Mucosa of rectum (tissue), 2 donors: ENCODE results near the gene DMXL2.
"Not testable (repeated sequence)": the region's sequence is repeated elsewhere in the genome, so short reads cannot be mapped to it uniquely, and the experiment has no call there.

Experiments used
- H3K27ac ChIP-seq, 2 donors: one replicate each; pipeline ENCODE4 v1.7.0; 2013; ENCODE audit warnings: inconsistent platforms in 2 of 2, low read depth in 2 of 2, low read length in 2 of 2
- H3K27me3 ChIP-seq, 2 donors: one replicate each; pipeline ENCODE4 v1.7.0; 2013; ENCODE audit warnings: low read length in 2 of 2; ENCODE audit not compliant: control insufficient read depth in 2 of 2, insufficient read depth in 2 of 2
- H3K36me3 ChIP-seq, 2 donors: one replicate each; pipeline ENCODE4 v1.7.0; 2013; ENCODE audit warnings: low read length in 2 of 2; ENCODE audit not compliant: control insufficient read depth in 2 of 2, insufficient read depth in 2 of 2
- H3K4me1 ChIP-seq, 2 donors: one replicate each; pipeline ENCODE4 v1.7.0; 2013; ENCODE audit warnings: low read length in 2 of 2, mild to moderate bottlenecking in 1 of 2; ENCODE audit not compliant: control insufficient read depth in 2 of 2, insufficient read depth in 2 of 2
- H3K4me3 ChIP-seq, 2 donors: one replicate each; pipeline ENCODE4 v1.7.0; 2013; ENCODE audit warnings: low read length in 2 of 2
- H3K9ac ChIP-seq, 2 donors: one replicate each; pipeline ENCODE4 v1.7.0; 2013; ENCODE audit warnings: low read length in 2 of 2, low read depth in 1 of 2, mild to moderate bottlenecking in 1 of 2
- H3K9me3 ChIP-seq, 2 donors: one replicate each; pipeline ENCODE4 v1.7.0; 2013; ENCODE audit warnings: low read length in 2 of 2; ENCODE audit not compliant: control insufficient read depth in 2 of 2
- donor health status: healthy.
- donor health status: Normal muscosa, but diverticular disease.

DMXL2 gene

DNA sequence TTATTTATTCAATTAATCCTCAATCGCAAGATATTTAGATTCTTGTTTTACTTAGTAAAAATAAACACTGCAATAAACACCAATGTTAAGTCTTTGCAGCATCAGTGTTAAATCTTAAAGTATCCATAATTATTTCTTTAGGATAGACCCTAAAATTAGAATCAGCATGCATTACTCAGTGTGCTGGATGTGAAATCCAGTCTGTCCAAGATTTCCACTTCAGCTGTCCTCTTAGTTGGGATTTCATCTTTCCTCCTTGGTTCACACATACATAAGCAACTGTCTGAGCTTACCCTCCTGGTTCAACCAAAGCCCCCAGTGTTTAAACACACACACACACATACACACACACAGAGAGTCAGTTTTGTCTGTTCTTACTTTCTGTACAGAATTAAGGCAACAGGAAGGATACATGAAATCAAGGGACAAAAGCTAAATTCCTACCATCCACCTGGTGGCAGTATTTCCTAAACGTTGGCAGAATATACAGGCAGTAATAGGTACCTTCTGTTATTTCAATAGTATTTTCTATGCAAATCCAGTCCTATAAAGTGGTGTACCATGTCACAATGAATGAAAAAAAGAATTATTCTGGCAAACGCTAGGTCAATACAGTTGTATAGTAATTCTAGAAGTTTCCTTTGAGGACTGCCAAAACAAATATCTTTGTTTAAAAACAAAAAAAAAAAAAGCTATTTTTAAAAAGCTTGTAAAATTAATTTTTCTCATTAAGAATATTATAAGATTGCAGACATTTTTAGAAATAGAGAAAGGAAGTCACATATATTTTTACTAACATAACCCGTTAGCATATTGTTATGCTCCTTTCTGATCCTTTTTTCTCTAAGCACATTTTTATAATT is 27.3 kb upstream of the DMXL2 start:
- peaks cover 2 to 4% of the 10 kb centered on the region in 2 donors for H3K4me1 ChIP-seq
- H3K36me3 ChIP-seq, result no peaks in the 10 kb centered on the region
- H3K4me3 ChIP-seq, result no peak overlapping the region
- no peaks in the 10 kb centered on the region for H3K27me3 ChIP-seq
- H3K27ac ChIP-seq, result no peak overlapping the region
- no peaks in the 10 kb centered on the region for H3K9me3 ChIP-seq
- no peak overlapping the region for H3K9ac ChIP-seq

DNA sequence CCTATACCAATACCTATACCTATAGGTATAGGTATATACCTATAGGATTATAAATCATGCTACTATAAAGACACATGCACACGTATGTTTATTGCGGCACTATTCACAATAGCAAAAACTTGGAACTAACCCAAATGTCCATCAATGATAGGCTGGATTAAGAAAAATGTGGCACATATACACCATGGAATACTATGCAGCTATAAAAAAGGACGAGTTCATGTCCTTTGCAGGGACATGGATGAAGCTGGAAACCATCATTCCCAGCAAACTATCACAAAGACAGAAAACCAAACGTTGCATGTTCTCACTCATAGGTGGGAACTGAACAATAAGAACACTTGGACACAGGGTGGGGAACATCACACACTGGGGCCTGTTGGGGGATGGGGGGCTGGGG is 26.1 kb upstream of the DMXL2 start:
- H3K27ac ChIP-seq, result not testable (repeated sequence)

DNA sequence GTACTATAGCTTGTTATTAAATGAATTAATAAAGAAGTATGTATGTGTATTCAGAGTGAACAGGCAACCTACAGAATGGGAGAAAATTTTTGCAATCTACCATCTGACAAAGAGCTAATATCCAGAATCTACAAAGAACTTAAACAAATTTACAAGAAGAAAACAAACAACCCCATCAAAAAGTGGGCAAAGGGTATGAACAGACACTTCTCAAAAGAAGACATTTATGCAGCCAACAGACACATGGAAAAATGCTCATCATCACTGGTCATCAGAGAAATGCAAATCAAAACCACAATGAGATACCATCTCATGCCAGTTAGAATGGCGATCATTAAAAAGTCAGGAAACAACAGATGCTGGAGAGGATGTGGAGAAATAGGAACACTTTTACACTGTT is 25.5 kb upstream of the DMXL2 start:
- not testable (repeated sequence) for H3K4me3 ChIP-seq, H3K9ac ChIP-seq, H3K27ac ChIP-seq, H3K36me3 ChIP-seq, H3K4me1 ChIP-seq, H3K9me3 ChIP-seq, H3K27me3 ChIP-seq

More for the DNA sequence above, 26.1 kb upstream of the DMXL2 start:
- not testable (repeated sequence) for H3K4me3 ChIP-seq, H3K36me3 ChIP-seq, H3K9ac ChIP-seq, H3K9me3 ChIP-seq, H3K27me3 ChIP-seq, H3K4me1 ChIP-seq

DNA sequence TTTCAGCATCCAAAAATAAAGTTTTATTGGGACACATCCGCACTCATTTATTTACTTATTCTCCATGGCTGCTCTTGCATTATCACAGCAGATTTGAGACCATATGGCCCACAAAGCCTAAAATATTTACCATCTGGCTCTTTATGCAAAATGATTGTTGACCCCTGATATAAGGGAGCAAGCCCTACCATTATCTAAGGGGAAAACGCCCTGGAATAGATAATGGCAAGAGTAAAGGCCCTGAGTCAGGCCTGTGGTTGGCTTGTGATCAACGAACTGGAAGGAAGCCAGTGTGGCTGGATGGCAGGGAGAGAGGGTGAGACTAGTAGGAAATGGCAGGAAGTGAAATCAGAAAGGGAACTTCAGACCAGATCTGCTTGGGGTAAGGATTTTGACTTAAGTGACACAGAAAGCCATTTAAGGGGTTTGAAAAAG is 24.6 kb upstream of the DMXL2 start:
- no peak overlapping the region for H3K9ac ChIP-seq
- H3K4me3 ChIP-seq, result no peak overlapping the region
- no peak overlapping the region for H3K27ac ChIP-seq
- H3K4me1 ChIP-seq, result peaks cover 2 to 10% of the 10 kb centered on the region in 2 donors
- no peaks in the 10 kb centered on the region for H3K9me3 ChIP-seq
- no peaks in the 10 kb centered on the region for H3K36me3 ChIP-seq
- no peaks in the 10 kb centered on the region for H3K27me3 ChIP-seq

DNA sequence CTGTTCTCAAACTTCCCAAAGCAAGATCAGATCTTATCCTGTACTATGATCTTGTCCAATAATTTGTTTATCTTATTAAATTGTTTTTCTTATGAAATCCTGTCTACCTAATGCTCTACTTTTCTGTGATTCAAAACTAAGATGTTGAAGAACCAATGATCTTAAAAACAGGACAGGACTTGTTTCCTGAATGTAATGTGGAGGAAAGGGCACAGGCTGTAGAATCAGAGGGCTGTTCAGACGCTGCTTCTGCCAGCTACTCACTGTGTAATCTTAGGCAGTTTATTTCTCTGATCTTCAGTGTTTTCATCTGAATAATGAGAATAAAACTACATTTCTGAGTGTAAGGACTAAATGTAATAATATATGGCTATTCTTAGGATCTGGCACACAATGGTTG is 20.1 kb upstream of the DMXL2 start:
- H3K4me1 ChIP-seq, result peaks cover 2 to 12% of the 10 kb centered on the region in 2 donors
- no peaks in the 10 kb centered on the region for H3K27me3 ChIP-seq
- H3K9me3 ChIP-seq, result no peaks in the 10 kb centered on the region
- H3K36me3 ChIP-seq, result no peaks in the 10 kb centered on the region
- H3K4me3 ChIP-seq, result no peak overlapping the region
- no peak overlapping the region for H3K27ac ChIP-seq
- H3K9ac ChIP-seq, result no peak overlapping the region

DNA sequence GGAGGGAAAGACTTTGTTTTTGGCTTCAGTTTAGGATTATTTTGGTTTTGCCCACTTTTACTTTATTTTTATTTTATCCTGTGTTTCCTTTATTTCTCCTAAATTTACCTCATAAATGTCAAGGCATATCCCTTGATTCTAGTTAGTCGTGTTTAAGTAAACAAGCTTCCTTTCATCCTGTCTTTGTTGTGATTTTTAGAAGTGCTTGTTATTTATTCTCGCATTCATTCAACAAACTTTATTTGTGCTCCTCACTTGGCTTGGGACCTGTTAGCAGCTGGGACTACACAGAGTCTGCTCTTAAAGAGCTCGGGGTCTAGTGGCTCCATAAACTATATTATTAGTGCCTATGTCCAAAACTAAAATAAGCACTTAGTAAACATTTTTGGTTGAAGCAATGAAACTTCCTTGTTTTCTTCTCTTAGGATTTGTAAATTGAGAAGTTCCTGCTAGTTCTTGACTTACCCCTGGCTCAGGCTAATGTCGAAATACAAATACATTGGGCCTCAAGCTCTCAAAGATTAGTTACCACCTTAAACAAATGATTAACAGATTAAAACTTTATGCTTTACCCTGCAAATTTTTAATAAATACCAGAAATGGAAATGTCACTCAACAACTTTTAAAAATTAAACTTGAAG is 19.0 kb upstream of the DMXL2 start:
- Histone ChIP-seq H3K4me3 (no peak overlapping the region), H3K4me1 (peaks cover 0 to 8% of the 10 kb centered on the region in 2 donors), H3K27ac (no peak overlapping the region), H3K27me3 (no peaks in the 10 kb centered on the region), H3K36me3 (no peaks in the 10 kb centered on the region), H3K9ac (no peak overlapping the region), H3K9me3 (no peaks in the 10 kb centered on the region)

DNA sequence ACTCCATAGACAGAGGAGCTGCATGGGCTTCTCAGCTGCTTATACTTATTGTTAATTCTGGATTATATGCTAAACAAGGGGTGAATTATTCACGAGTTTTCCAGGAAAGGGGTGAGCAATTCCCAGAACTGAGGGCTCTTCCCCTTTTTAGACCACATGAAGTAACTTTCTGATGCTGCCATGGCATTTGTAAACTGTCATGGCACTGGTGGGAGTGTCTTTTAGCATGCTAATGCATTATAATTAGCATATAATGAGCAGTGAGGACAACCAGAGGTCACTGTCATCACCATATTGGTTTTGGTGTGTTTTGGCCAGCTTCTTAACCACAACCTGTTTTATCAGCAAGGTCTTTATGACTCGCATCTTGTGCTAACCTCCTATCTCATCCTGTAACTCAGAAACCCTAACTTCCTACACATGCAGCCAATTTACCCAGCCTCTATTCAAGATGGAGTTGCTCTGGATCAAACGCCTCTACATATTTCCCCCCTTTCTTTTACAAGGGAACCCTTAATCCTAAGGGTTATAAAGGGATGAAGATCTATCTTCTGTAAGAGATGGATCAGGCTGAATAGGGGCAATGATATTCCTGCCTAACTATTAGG is 12.1 kb upstream of the DMXL2 start:
- H3K4me1 ChIP-seq, result no peaks in the 10 kb centered on the region
- H3K9ac ChIP-seq, result no peak overlapping the region
- no peaks in the 10 kb centered on the region for H3K27me3 ChIP-seq
- no peak overlapping the region for H3K4me3 ChIP-seq
- no peaks in the 10 kb centered on the region for H3K36me3 ChIP-seq
- H3K27ac ChIP-seq, result no peak overlapping the region
- H3K9me3 ChIP-seq, result no peaks in the 10 kb centered on the region

DNA sequence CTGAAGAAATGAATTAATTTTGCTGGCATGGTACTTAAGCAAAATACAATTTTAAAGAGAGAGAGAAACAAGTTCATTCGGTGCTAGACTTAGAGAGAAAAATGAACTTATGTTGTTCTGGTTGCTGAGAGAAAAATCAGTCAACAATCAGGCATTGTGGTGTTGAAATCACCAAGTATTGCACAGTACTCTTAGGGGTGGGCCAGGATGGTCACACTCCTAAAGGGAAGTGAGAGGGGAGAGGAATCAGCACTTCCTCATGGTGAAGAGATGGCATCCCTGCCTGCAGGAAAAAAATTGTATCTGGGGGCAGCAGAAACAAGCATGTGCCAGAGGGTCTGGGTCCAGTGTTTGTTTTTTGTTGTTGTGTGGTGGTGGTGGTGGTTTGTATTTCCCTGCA is 7.0 kb upstream of the DMXL2 start:
- Histone ChIP-seq H3K27me3 (no peaks in the 10 kb centered on the region), H3K27ac (peak overlapping the region in 1 of 2 donors; percentile 21), H3K9me3 (no peaks in the 10 kb centered on the region)

DNA sequence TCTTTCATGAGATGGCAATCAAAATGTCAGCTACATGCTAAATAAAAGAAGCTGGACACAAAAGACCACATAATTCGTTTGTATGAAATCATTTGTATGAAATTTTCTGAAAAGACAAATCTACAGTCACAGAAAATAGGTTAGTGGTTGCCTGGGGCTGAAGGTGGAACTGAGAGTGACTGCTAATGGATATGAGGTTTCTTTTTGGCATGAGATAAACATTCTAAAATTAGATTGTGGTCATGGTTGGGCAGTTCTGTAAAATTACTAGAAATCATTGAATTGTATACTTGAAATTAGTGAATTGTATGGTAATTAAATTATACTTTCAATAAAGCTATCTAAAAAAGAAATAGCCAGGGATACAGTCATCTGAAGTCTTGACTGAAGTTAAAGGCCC is 2.7 kb upstream of the DMXL2 start:
- Histone ChIP-seq H3K27ac (no peak overlapping the region), H3K36me3 (no peaks in the 10 kb centered on the region)

More for the DNA sequence above, 7.0 kb upstream of the DMXL2 start:
- peaks cover 0 to under 1% of the 10 kb centered on the region in 2 donors for H3K4me1 ChIP-seq
- no peaks in the 10 kb centered on the region for H3K36me3 ChIP-seq
- no peak overlapping the region for H3K9ac ChIP-seq
- H3K4me3 ChIP-seq, result no peak overlapping the region

DNA sequence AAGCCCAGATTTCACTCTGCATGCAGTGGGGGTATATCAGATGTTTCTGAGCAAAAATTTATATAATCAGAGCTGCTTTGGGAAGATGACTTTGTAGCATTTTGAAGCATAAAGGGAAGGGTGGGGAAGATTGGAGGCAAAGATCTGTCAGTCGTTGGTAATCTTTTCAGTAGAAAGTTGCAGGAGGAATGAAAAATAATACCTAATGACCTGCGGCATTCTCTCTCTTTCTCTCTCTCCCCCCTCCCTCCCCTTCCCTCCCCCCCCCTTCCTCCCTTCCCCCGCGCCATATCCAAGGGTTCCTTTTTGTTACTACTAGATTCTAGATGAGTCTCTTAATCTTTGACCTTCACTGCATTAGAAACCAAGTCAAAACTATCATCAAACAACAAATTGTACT is 1.5 kb upstream of the DMXL2 start:
- Histone ChIP-seq H3K9me3 (no peaks in the 10 kb centered on the region), H3K4me1 (peaks cover 4 to 12% of the 10 kb centered on the region in 2 donors), H3K27ac (peak overlapping the region; percentile 80 to 86), H3K9ac (no peak overlapping the region), H3K4me3 (peak overlapping the region in 1 of 2 donors; percentile 88), H3K27me3 (no peaks in the 10 kb centered on the region), H3K36me3 (no peaks in the 10 kb centered on the region)

More for the DNA sequence above, 2.7 kb upstream of the DMXL2 start:
- H3K9ac ChIP-seq, result no peak overlapping the region
- no peak overlapping the region for H3K4me3 ChIP-seq
- no peaks in the 10 kb centered on the region for H3K27me3 ChIP-seq
- H3K9me3 ChIP-seq, result no peaks in the 10 kb centered on the region
- peaks cover 4 to 12% of the 10 kb centered on the region in 2 donors for H3K4me1 ChIP-seq
